GM10266 (cell line): ENCODE results near the gene SFMBT1.

ENCODE experiments used
- DNase-seq: peaks from one replicate; pipeline ENCODE4 v3.0.0; 2012; ENCODE audit errors: extremely low spot score
- TF ChIP-seq, protein P1 (sequence below): IDR thresholded peaks from 2 replicates; pipeline ENCODE4 v1.5.1; 2012; ENCODE audit warnings: mild to moderate bottlenecking, low read depth; ENCODE audit not compliant: control insufficient read depth, insufficient read depth; ENCODE audit errors: missing control alignments

Gene SFMBT1

GRCh38 chr3:52931889-52932288, 114.0 kb downstream of the SFMBT1 start:
- TF ChIP-seq, protein P1, sequence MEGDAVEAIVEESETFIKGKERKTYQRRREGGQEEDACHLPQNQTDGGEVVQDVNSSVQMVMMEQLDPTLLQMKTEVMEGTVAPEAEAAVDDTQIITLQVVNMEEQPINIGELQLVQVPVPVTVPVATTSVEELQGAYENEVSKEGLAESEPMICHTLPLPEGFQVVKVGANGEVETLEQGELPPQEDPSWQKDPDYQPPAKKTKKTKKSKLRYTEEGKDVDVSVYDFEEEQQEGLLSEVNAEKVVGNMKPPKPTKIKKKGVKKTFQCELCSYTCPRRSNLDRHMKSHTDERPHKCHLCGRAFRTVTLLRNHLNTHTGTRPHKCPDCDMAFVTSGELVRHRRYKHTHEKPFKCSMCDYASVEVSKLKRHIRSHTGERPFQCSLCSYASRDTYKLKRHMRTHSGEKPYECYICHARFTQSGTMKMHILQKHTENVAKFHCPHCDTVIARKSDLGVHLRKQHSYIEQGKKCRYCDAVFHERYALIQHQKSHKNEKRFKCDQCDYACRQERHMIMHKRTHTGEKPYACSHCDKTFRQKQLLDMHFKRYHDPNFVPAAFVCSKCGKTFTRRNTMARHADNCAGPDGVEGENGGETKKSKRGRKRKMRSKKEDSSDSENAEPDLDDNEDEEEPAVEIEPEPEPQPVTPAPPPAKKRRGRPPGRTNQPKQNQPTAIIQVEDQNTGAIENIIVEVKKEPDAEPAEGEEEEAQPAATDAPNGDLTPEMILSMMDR: no peak
- no peak for DNase-seq

- TF ChIP-seq, protein P1: no peak
- no peak for DNase-seq
Measured at GRCh38 chr3:52931328-52931727, 114.5 kb downstream of the SFMBT1 start.

GRCh38 chr3:52930748-52931147, 115.1 kb downstream of the SFMBT1 start:
- DNase-seq: peak; percentile 17
- TF ChIP-seq, protein P1: no peak

DNA sequence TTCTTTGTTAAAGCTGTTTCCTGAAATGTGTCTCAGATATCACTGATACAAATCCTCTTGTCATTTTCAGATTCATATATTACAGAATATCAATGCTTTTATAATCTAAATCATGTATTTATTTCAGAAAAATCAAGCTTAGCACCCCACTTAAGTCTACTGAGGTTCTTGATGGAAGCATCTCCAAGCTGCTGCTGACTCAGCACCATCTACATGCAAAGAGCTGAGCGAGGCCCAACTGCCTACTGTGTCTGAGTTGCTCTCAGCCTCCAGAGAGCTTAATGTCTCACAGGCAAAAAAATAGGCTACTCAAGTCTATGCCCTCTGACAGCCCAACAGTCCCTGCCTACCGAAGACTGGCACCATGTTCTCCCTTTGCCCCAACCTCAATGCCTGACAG, 119.3 kb downstream of the SFMBT1 start:
- DNase-seq: no peak
- TF ChIP-seq, protein P1: no peak

DNA sequence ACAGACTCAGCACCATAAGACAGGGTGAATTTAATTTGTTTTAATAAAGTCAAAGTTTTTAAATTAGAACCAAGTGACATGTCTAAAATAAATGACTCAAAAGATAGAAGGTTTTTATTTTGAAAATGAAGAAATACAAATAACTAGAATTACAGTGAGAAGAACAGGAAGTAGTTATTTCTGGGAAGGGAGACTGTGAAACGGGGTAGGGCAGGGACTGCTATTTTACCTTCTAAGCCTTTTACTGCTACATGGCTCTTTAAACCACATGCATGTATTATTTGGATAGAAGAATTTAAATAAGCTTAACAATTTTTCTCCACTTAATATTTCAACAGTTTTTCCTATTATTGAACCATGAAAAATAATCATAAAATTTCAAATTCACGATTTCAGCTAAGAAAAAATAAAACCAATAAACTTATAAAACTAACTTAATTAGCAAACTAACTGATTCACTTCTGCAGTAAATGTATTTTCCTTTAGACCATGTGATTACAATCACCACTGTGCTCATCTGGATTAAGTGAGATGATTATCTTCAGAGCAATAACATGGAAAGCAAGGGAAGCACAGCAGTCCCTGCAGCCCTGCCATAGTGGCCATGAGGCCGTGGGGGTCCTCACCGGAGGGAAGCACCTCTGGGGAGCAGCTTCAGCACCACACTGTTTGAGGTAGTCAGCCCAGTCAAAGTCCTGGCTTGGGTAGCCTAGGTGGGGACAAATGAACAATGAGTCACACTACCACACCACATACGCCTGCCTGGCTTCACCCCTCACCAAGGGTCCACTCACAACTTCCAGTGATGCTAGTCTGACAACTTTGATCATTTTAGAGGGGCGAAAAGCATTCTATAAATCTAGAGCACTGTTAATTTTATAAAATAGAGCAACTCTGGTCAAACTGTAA, 120.2 kb downstream of the SFMBT1 start:
- no peak for DNase-seq

GRCh38 chr3:52923963-52924362, 121.9 kb downstream of the SFMBT1 start:
- TF ChIP-seq, protein P1: no peak
- DNase-seq: no peak

More for the DNA sequence above, 120.2 kb downstream of the SFMBT1 start:
- TF ChIP-seq, protein P1: no peak

DNA sequence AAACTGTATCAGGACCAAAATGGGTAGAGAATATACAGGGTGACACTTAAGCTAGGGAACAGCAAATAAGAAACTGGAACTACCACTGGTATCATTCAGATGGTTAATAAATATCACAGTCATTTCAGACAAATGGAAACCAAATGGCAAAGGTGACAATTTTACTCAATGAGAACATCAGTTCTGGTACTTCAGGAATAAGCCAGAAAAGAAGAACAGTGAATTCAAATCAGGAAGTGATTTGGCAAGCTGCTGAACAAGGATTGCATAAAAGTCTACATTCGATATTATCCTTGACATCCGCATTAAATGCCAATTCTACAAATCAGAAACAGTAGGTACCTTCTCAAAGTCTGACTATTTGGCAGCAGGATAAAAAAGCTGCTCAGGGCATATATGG, 125.0 kb downstream of the SFMBT1 start:
- DNase-seq: no peak
- TF ChIP-seq, protein P1: no peak
